GM04504 (cell line): ENCODE data around the gene CYP1B1.
"Not testable (repeated sequence)": the region's sequence is repeated elsewhere in the genome, so short reads cannot be mapped to it uniquely, and the experiment has no call there.

Experiments
- DNase-seq: peaks from one replicate; pipeline ENCODE4 v3.0.0-alpha.2; 2012; ENCODE audit warnings: low read depth

The CYP1B1 gene

GRCh38 chr2:38075507-38076151 lies at the start of gene CYP1B1:
TSS of gene CYP1B1 (minus strand) at chr2:38076151. CDS start at chr2:38075388, 763 bp downstream.
- no peak for DNase-seq

DNA sequence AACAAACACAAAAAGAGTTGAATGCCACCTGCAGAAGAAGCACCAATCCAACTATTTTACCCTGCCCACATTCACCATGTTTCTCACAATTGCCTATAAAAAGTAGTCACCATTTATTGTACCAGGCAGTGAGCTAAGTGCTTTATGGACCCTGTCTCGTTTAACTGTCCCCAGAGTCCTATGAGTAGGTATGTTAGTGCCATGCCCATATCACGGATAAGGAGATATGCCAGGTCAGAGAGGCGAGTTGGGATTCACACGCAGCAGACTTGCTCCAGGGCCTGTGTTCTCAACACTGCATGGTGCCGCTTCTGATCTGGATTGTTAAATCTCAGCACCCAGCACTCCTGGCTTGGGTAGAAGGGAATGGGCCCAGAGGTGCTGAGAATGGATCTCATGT lies 49.1 kb upstream of the CYP1B1 start:
- DNase-seq, result no peak

DNA sequence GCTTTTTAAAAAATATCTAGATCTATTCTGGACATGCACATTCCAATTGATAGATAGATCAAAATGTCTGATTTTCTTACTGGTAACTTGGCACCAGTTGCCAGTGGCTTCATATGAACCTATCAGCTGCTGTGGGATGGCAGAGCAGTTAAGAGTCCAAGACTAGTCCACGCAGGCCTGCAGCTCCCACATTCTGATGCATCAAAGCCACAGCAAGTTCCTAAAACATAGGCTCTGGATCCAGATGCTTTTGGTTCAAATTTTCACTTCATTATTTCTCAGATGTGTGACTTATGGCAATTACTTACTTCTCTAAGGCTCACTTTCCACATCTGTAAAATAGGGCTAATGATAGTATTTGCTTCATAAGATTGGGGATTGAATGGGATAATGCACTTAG lies 48.0 kb upstream of the CYP1B1 start:
- no peak for DNase-seq

GRCh38 chr2:38122344-38122743 lies 46.4 kb upstream of the CYP1B1 start:
- DNase-seq, result no peak

DNA sequence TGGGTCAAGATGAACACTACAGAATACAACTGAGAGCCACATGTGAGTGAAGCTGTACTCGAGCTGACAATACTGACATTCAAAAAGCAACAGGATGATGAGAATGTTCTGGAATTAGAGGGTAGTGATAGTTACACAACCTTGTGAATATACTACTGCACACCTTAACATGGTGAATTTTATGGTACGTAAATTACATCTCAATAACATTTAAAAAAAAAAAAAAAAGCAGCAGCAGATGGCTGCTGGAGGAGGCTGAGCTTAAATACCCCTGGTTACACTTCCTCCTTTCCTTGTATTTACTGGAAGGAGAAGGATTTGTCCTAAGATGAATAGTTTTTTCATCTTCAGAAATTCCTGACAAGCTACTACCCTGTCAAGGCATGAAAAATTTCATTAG lies 45.5 kb upstream of the CYP1B1 start:
- DNase-seq, result no peak

DNA sequence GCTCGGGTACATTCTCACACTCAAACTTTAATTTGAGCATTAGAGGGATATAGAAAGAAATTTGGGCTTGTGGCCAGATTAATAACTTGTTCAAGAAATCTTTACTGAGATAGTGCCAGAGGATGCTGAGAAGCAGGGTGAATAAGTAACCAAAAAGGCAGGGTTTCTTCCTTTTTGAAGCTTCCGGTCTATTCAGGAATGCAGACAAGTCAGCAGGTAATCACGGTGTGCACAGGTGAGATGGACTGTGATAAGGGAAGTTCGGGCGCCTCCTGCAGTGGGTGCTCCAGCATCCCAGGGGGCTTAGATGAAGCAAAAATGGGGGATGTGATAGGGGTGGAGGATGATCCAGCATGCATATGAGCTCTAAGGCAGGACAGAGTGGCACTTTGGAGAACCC lies 44.9 kb upstream of the CYP1B1 start:
- no peak for DNase-seq

DNA sequence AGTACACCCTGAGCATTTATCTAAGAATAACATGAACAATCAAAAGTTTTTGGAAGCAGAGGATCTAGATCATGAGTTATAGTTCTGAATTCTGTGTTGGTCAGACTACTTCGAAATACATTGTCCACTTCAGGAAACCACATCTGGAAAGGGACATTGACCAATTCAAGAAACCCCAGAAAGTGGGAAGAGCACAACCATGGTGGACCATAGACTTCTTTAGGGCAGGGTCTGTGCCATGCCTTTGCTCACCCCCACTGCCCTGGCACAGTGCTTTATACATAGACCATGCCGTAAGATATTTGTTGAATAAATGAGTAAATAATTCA lies 44.3 kb upstream of the CYP1B1 start:
- DNase-seq, result no peak

DNA sequence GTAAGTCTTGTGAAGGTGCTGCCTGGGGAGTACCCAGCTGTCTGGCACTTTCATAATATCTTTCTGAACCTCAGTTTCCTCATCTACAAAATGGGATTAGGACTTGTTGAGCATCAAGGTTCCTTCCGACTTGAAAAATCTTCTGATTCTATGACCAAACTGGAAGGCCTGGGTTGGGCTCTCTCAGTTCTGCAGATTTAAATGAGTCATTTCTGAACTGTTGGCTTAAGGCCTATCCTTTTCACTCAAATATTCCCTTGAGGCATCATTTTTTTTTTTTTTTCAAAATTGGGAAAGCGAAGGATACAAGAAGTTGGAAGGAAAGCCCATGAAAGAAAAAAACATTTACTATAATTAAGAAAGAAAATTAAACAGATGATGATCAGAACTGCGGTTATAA lies 40.8 kb upstream of the CYP1B1 start:
- DNase-seq, result peak; percentile 46

- no peak for DNase-seq
Measured at GRCh38 chr2:38115216-38116032, 39.5 kb upstream of the CYP1B1 start.

DNA sequence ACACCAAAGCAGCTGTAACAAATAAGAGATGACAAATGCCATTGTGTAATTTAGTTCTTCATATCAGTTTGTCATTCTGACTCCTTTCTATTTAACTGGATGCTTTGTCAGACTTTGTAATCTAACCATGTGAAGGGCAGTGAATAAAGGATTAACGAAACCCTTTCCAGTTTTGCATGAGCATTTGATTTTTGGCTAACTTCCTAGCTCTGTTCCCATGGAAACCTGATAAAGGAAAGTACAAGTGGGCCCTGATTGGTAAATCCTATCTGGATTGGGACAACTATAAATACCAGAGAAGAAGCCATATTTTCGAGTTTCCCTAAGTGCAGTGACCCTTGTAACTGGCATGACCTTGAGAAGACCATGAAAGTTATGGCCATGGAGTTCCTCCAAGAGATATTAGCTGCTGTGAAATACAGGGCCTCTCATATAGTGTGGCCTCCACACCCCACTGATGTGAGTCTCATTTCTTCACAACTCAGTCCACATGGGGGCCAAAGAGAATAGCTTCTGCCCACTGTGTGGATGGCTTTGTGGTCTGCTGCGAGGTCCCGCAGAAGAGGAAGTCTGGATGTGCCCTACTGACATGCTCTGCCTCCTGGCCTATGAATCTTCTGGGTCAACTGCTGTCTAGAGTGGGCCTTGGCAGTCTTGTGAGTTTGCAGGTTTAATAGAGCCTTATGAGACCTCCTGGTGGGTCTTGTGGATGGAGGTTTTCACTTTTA lies 38.2 kb upstream of the CYP1B1 start:
- DNase-seq, result no peak

- DNase-seq, result no peak
Measured at GRCh38 chr2:38113051-38113450, 37.1 kb upstream of the CYP1B1 start.

GRCh38 chr2:38111350-38111749 lies 35.4 kb upstream of the CYP1B1 start:
- DNase-seq, result not testable (repeated sequence)

DNA sequence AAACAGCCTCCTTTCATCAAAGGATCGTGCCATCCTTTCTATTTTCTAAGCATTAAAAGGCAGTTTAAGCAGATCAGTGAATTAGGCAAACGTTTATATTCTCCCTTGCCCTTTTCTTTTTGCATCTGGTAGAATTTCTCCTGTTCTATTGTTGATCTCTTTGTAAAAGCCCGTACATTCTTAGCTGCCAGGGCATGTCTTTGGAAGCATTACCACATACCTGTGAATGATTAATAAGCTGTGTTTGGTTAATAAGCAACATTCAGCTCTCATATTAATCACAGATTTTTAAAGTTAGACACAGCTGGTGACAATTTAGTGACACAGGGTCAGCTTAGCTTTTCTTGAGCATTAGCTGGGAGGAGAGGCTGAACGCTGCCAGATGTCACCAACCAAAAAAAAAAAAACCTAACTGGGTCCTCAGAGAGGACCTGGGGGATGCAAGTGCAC lies 33.8 kb upstream of the CYP1B1 start:
- no peak for DNase-seq

- no peak for DNase-seq
Measured at GRCh38 chr2:38108907-38109731, 33.2 kb upstream of the CYP1B1 start.

DNA sequence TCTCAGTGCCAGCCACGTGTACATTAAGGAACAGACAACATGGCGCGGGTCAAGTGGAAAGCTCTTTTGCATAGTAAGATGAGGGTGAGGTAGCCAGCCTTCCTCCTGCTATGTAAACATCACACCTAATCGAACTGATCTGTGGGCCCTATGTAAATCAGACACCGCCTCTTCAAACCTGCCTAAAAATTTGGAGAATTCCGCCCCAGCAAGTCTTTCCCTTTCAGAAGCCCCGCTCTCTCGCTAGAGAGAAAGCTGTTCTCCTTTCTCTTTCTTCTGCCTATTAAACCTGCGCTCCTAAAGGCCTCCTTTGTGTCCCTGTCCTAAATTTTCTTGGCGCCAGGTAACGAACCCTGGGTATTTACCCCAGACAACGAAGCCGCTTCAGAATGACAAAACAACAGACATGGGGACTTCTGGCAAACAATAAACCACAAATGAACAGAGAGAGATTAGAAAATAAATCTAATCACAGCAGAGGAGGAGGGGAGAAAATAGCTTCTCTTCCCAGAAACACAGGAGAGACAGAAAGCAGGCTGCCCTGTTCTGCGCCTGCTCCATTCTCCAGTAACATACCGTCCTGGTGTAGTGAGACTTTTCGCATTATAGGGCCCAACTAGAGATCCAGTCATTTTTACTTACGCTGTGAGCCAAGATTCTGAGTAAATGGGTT lies 31.9 kb upstream of the CYP1B1 start:
- no peak for DNase-seq

- peak; percentile 35 for DNase-seq
Measured at GRCh38 chr2:38106405-38107094, 30.6 kb upstream of the CYP1B1 start.

DNA sequence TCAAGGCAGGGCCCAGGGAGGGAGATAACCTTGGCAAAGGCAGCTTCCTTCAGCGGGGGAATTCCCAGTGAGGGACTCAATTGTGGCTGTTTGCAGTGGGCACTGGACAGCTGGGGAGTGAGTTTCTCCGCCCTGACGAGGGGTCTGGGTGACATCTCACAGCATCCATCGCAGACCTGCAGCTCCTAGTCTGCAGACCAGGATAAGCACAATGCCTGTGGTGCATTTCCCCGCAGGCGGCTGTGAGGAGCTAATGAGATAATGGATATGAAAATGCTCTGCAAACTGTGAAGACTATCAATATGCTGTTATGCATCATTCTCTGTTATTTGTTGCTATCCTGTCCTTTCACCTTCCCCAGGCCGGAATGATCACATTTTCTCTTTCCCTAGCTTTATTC lies 30.0 kb upstream of the CYP1B1 start:
- no peak for DNase-seq

DNA sequence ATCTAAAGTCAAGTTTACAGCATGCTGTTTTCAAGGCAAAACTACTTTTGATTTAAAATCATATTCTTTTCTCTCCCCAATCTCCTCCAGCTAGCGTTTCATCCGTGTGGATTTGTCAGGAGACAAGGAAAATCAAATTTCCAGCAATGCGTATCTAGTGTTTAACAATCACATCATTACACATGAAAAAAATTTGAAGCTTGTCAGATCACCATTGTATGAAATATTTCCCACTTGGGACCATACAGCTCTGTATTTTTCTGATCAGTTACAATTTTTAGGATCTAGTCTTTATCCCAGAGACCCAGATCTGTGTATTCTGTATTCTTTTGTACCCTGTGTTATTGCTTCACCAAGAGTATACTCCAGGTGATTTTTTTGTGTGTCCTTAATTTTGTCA lies 28.6 kb upstream of the CYP1B1 start:
- DNase-seq, result no peak

DNA sequence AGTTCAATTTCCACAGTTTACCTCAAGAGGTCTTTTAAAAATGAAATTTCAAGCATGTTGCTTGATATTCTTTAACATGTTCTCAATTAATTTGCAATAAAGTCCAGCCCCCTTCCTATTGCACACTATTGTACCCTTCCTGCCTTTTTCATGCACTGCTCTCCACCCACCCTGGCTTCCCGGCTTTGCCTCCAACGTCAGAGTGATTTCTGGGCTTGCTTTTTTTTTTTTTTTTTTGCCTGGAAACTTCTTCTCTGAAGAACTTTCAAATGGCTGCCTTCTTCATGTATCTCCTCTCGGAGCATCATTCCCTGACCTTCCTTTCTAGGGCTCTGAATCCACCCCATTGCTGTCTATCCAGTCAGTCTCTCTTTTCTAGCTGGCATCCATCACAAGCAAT lies 24.4 kb upstream of the CYP1B1 start:
- DNase-seq, result no peak

GRCh38 chr2:38099099-38100028 lies 23.4 kb upstream of the CYP1B1 start:
- DNase-seq, result no peak
